Cerebellar nuclear complex (tissue), 1 donor: ENCODE measurements around the gene CLRN1.

ENCODE experiments used
- DNase-seq, 2 experiments: peaks; one replicate each; lab custom pipeline; 2025; lab: John Stamatoyannopoulos, UW

Gene CLRN1

GRCh38 chr3:150975992-150976368 lies 3.5 kb upstream of the CLRN1 start:
- DNase-seq, result no peak

- no peak for DNase-seq
These were observed 2.8 kb upstream of the CLRN1 start for GRCh38 chr3:150975086-150975991.

- DNase-seq, result no peak
These were observed 1.7 kb downstream of the CLRN1 start for GRCh38 chr3:150970665-150971324.

- DNase-seq, result no peak
These were observed 4.0 kb downstream of the CLRN1 start for GRCh38 chr3:150968341-150969035.

GRCh38 chr3:150965436-150965835 lies 7.1 kb downstream of the CLRN1 start:
- no peak for DNase-seq

GRCh38 chr3:150961949-150962348 lies 10.6 kb downstream of the CLRN1 start:
- no peak for DNase-seq

- DNase-seq, result no peak
These were observed 11.5 kb downstream of the CLRN1 start for GRCh38 chr3:150960708-150961684.

GRCh38 chr3:150958683-150959082 lies 13.8 kb downstream of the CLRN1 start:
- DNase-seq, result no peak

GRCh38 chr3:150956376-150956775 lies 16.2 kb downstream of the CLRN1 start:
- no peak for DNase-seq

- DNase-seq, result no peak
These were observed 20.6 kb downstream of the CLRN1 start for GRCh38 chr3:150951923-150952322.

- DNase-seq, result no peak
These were observed 27.1 kb downstream of the CLRN1 start for GRCh38 chr3:150945226-150946032.

- no peak for DNase-seq
These were observed 30.3 kb downstream of the CLRN1 start for GRCh38 chr3:150942221-150942620.

- no peak for DNase-seq
These were observed 35.8 kb downstream of the CLRN1 start for GRCh38 chr3:150936693-150937092.

GRCh38 chr3:150933473-150933995 lies 39.0 kb downstream of the CLRN1 start:
- DNase-seq, result no peak

GRCh38 chr3:150931745-150932144 lies 40.8 kb downstream of the CLRN1 start:
- DNase-seq, result no peak

- no peak for DNase-seq
These were observed 41.7 kb downstream of the CLRN1 start for GRCh38 chr3:150930839-150931238.

GRCh38 chr3:150928234-150928633 lies 44.3 kb downstream of the CLRN1 start:
- no peak for DNase-seq

GRCh38 chr3:150926328-150926727 lies 46.2 kb downstream of the CLRN1 start:
- no peak for DNase-seq

GRCh38 chr3:150925751-150926201 lies 46.8 kb downstream of the CLRN1 start:
- no peak for DNase-seq

- DNase-seq, result no peak
These were observed 49.9 kb downstream of the CLRN1 start for GRCh38 chr3:150922611-150923010.
